ENCODE measurements around the gene DDX60.

DNA sequence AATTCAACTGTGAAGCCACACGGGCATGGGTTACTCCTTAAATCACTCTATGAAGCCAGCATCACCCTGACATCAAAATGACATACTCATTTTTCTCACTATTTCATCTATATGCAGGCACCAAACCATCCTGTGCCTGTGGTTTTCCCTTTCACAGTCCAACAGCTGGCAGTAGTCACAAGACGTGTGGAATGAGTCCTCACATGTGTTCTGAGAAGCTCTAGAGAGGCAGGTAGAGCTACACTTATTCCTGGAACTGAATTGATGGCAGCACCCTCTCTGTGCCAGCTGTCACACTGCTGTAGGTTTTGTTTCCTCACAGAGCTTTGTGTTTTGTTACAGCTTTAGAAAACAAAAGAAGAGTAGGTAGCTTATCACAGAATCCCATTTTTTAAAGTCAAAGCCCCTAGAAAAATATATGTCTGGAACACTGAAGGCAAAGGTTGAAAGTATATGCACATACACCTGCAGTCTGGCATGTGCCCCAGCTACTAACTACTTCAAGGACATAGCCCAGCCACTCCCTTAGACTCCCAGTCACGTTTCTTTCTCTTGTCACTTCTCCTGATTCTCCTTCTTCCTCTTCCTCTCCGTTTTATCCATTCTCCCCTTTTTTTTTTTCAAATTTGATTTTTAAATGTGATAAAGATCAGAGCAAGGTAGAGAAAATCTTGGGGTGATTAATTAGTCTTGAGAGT, 119.1 kb downstream of the DDX60 start:
- TF ChIP-seq, protein P1, sequence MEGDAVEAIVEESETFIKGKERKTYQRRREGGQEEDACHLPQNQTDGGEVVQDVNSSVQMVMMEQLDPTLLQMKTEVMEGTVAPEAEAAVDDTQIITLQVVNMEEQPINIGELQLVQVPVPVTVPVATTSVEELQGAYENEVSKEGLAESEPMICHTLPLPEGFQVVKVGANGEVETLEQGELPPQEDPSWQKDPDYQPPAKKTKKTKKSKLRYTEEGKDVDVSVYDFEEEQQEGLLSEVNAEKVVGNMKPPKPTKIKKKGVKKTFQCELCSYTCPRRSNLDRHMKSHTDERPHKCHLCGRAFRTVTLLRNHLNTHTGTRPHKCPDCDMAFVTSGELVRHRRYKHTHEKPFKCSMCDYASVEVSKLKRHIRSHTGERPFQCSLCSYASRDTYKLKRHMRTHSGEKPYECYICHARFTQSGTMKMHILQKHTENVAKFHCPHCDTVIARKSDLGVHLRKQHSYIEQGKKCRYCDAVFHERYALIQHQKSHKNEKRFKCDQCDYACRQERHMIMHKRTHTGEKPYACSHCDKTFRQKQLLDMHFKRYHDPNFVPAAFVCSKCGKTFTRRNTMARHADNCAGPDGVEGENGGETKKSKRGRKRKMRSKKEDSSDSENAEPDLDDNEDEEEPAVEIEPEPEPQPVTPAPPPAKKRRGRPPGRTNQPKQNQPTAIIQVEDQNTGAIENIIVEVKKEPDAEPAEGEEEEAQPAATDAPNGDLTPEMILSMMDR (tag by site-specific recombination; IDR thresholded peaks at IDR 0.05): no peak
- TF ChIP-seq ZNF10 (tag by site-specific recombination; IDR thresholded peaks at IDR 0.05): no peak
- TF ChIP-seq ZSCAN5A (tag by site-specific recombination; IDR thresholded peaks at IDR 0.05): no peak
- no peak for TF ChIP-seq ZNF19 (tag by site-specific recombination; IDR thresholded peaks at IDR 0.05; ENCODE audit: low read depth)
- TF ChIP-seq ZNF561 (tag by site-specific recombination; IDR thresholded peaks at IDR 0.05; ENCODE audit: borderline replicate concordance): no peak
- TF ChIP-seq, protein P2, sequence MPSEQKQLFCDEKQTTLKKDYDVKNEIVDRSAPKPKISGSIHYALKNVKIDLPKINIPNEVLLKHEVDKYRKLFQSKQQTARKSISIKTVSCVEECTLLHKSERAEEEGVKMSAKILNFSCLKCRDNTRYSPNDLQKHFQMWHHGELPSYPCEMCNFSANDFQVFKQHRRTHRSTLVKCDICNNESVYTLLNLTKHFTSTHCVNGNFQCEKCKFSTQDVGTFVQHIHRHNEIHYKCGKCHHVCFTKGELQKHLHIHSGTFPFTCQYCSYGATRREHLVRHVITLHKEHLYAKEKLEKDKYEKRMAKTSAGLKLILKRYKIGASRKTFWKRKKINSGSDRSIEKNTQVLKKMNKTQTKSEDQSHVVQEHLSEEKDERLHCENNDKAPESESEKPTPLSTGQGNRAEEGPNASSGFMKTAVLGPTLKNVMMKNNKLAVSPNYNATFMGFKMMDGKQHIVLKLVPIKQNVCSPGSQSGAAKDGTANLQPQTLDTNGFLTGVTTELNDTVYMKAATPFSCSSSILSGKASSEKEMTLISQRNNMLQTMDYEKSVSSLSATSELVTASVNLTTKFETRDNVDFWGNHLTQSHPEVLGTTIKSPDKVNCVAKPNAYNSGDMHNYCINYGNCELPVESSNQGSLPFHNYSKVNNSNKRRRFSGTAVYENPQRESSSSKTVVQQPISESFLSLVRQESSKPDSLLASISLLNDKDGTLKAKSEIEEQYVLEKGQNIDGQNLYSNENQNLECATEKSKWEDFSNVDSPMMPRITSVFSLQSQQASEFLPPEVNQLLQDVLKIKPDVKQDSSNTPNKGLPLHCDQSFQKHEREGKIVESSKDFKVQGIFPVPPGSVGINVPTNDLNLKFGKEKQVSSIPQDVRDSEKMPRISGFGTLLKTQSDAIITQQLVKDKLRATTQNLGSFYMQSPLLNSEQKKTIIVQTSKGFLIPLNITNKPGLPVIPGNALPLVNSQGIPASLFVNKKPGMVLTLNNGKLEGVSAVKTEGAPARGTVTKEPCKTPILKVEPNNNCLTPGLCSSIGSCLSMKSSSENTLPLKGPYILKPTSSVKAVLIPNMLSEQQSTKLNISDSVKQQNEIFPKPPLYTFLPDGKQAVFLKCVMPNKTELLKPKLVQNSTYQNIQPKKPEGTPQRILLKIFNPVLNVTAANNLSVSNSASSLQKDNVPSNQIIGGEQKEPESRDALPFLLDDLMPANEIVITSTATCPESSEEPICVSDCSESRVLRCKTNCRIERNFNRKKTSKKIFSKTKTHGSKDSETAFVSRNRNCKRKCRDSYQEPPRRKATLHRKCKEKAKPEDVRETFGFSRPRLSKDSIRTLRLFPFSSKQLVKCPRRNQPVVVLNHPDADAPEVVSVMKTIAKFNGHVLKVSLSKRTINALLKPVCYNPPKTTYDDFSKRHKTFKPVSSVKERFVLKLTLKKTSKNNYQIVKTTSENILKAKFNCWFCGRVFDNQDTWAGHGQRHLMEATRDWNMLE (tag by site-specific recombination; conservative IDR thresholded peaks at IDR 0.05; ENCODE audit: low read depth): no peak
- no peak for TF ChIP-seq BCL11A (tag by site-specific recombination; IDR thresholded peaks at IDR 0.05; ENCODE audit: low read depth)
- TF ChIP-seq ZNF133 (tag by site-specific recombination; IDR thresholded peaks at IDR 0.05): no peak
- TF ChIP-seq ZNF707 (tag by site-specific recombination; IDR thresholded peaks at IDR 0.05): no peak
- TF ChIP-seq YY1 (tag by site-specific recombination; IDR thresholded peaks at IDR 0.05): no peak
- no peak for TF ChIP-seq MZF1 (tag by site-specific recombination; IDR thresholded peaks at IDR 0.05; ENCODE audit: borderline replicate concordance)
- TF ChIP-seq ZNF24 (tag by site-specific recombination; IDR thresholded peaks at IDR 0.05): no peak
